HG02642 (cell line): ENCODE results near the gene OLFM1.

Experiments
- ATAC-seq: cut with Tn5 transposase; IDR thresholded peaks from one replicate; pipeline ENCODE4 v1.9.1; 2021; ENCODE audit warnings: mild to moderate bottlenecking; ENCODE audit not compliant: unreplicated experiment, poor library complexity

OLFM1 gene

GRCh38 chr9:135087489-135087792, at the start of gene OLFM1:
Gene OLFM1, plus strand, starts transcription at chr9:135087668. Its CDS starts 322 bp downstream, at chr9:135087990.
- no peak for ATAC-seq

DNA sequence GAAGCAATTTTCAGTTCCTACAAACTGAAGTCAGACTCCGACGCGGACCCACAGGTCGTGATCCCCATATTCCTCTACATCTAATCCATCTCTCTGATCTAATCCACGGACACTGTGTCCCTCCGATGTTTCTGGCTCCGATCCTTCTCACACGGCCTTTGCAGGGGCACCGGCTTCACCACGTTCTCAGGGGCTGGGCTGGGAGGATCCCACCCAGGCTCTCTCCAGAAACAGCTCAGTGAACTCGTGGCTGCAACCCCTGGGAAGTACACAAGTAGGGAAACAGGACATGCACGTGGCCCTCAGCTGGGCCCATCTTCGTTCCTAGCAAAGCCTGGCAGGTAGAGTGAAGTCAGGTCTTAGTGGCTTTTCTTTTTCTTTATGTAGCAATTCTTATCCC, 49.1 kb upstream of the OLFM1 start:
- no peak for ATAC-seq

DNA sequence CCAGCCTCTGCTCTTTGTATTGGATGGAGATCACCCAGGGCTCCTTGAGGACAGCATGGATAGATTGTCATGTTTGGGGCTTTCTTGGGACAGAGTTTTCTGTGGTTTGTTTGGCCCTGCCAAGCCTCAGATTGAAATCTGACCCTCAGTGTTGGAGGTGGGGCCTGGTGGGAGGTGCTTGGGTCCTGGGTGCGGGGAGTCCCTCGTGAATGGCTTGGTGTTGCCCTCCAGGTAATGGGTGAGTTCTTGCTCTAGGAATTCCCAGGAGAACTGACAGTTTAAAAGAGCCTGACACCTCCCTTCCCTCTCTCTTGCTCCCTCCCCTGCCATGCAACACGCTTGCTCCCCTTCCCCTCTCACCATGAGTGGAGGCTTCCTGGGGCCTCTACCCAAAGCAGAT, 48.6 kb upstream of the OLFM1 start:
- no peak for ATAC-seq

- ATAC-seq = no peak
Measured at GRCh38 chr9:135039266-135039870, 48.1 kb upstream of the OLFM1 start.

DNA sequence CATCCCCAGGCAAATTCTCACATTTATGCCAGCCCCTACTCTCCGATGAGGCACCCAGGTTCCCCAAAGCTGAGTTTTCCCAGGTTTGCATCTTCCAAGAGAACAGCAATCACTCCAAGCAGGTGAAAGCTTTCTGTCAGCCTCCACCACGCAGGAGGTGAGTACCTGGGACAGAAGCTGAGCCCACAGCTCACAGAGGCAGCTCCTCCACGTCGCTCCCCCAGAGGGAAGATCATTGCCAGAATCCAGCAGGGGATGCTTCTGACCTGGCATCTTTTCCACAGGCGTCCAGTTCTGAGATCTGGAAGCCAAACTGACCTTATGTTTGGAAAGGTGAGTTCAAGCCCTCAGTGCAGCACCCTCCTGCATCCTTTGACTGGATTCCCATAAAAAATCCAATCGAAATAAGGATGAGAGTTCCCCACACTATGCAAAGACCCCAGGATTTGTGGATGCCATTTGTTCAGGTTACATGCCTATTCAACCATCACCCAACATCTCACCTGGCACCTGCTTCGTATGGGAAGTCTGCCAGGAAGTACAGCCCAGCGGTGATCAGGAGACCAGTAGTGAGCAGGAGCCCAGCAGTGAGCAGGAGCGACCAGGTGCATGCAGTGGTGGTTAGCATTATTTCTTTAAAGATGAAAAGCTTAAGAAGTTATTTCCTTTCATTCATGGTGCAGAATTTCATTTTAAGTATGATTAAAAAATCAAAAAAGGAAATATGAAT, 47.4 kb upstream of the OLFM1 start:
- ATAC-seq = no peak

DNA sequence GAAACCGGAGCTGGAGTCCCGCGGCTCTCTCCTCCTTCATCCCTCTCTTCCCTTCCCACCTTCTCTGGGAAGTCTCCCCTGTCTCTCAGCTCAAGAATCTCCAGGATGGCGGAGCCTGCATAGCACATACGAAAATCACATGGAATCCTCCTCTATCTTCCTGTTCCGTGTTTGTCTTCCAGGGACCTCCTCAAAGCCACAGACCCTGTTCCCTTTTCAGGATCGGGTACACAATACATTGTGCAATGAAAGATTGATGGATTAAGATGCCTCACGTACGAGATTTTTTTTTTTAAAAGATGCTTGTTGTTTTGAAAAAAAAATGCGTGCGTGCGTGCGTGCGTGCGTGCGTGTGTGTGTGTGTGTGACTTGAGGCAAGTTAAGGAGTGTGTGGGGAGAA, 46.6 kb upstream of the OLFM1 start:
- ATAC-seq = no peak

DNA sequence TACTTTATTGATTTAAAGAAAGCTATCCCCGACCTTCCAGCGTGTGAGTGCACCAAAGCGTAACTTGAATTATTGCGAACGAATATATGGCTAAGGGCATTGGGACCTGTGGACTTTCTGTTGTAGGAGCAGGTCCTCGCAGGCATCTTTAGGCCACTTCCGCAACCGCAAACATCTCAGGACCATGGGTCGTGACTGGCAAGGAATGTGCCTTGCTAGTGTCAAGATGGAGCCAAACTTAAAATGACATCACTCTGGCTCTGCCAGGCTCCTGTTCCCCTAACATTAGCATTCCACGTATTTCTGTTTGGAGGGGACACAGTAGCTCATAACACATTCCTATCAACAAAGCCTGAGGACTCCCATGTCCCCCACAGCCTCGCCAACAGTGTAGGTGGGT, 44.1 kb upstream of the OLFM1 start:
- ATAC-seq = no peak

DNA sequence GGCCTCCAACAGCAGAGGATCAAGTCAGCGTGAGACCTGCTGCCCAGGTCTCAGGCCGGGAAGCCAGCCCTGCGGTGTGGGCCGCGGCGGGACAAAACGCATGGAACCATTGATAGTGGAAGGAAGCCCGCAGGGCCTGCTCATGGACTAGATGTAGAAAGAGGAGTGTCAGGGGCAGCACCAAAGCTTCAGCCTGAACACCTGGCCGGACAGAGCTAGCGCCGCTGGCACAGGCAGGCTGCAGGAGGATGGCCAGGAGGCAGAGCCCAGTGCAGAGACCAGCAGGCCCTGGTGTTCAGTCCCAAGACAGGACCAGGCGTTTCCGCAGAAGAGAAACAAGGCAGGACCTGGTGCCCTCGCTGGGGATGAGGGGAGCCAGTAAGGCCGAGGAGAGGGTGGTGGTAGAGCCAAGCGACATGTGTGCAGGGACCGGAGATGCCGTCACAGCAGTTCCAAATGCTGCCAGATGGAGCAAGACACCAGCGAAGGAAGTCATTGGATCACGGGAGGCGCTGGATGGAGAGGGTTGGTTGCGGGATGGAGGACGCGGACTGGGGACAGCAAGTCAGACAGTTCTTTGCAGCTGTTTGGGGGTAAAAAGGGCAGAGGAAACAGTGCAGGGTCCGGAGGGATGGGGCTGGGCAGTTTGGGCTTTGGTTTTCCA, 42.1 kb upstream of the OLFM1 start:
- ATAC-seq = no peak

DNA sequence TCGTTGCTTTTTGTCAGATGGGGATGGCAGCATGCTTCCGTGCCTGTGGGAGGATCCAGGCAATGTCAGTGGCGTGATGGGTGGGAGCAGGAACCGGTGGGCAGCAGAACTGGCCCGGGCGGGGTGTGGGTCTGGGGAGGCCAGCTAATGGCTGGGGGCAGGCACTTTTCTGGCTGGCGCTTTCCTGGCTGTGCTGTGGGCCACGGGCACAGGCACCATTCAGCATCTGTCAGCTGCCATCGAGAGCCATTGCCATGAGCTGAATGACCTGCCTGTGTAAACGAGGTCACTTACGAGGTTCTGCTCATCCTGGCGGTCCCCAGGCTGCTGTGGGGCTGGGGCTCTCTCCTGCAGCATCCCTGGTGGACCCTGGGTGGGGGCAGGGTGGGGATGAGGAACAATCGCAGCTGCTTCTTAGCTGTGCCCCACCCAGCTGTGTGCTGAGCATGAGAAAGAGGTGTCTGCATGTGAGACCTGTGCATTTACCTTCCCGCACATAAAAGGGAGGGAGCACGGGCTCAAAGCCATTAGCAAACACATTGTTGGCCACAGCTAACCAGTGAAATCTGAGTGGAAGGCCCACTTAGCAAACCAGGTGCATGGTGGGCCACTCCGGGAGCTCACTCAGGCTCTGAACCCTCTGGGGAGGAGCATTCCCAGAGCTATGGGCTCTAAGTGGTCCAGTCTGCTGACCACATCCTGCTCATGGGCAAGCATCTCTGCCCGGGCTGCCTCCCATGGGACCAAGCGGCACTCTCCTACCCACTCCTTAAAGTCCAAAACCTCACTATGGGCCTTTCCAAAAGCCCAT, 41.3 kb upstream of the OLFM1 start:
- ATAC-seq = no peak

DNA sequence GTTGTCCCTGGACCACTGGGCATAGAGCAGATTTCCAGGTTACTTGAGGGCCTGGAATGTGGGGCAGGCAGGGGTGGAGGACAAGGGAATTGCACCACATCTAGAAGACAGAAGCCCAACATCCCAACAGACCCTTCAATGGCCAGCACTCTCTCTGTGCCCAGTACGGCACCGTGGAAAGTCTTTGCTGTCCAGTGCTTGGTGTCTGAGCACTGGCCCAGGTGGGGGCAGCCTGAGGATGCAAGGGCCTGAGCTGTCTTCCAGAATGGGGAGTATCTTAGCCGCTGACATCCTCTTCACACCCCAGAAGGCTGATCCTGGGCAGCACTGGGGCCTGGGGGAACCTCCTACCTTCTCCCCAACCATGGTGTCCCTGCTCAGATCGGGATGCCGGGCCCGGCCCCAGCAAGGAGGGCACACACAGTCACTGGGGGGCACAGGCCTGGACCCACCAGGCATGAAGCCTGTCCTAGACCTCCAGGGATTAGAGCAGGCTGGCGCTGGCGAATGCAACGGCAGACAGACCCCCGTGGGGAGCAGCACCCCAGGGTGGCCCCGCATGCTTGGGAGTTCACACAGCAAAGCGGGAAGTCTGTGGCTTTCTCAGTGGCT, 40.6 kb upstream of the OLFM1 start:
- no peak for ATAC-seq

GRCh38 chr9:135047521-135047920, 39.9 kb upstream of the OLFM1 start:
- ATAC-seq = no peak

GRCh38 chr9:135048046-135048757, 39.3 kb upstream of the OLFM1 start:
- no peak for ATAC-seq

- no peak for ATAC-seq
Measured at GRCh38 chr9:135048758-135049444, 38.6 kb upstream of the OLFM1 start.

- no peak for ATAC-seq
Measured at GRCh38 chr9:135049460-135049859, 38.0 kb upstream of the OLFM1 start.

DNA sequence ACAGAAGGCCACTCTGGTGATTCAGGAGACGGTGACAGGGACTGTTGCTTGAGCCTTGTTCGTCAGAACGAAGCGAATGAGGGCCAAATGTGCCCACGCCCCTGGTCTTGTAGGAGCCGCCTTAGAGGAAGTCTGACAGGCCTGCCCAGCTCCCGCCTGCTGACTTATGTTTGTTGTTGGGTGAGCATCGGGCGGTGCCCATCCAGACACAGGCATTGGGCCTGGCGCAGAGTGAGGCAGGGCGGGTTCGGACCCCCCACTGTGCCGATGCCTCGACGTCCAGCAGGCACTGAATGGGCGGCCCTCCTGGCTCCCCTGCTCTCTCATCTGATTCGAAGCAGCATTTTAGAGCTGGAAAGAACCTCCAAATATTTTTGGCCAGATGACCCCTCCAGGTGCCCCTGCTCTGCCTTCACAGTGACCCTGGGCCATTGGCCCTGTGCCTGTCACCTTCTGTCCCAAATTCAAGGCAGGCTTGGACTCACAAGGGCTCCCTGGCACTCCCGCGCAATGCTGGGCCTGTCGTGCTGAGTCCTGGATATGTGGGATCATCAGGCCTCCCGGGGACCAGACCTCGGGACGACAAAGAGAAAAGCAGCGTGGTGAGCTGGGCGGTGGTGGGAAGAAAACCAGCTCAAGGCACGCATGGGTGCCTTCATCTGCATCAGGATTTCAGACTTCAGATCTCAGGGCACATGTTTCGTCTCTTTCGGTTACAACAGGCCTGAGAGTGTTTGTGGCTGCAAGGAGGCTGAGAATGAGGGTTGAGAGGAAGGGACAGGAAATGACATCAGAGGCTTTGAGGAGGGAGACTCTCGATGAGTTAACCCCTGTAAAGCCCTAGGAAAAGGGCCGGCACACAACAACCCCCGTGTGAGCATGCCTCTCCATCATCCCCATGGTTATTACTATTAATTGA, 37.1 kb upstream of the OLFM1 start:
- ATAC-seq = no peak

- ATAC-seq = no peak
Measured at GRCh38 chr9:135051316-135052038, 36.0 kb upstream of the OLFM1 start.

- ATAC-seq = no peak
Measured at GRCh38 chr9:135053133-135053532, 34.3 kb upstream of the OLFM1 start.

GRCh38 chr9:135055181-135055580, 32.3 kb upstream of the OLFM1 start:
- ATAC-seq = no peak
